Measurements from ENCODE around the gene TCEAL4.
"Not testable (repeated sequence)": the region's sequence is repeated elsewhere in the genome, so short reads cannot be mapped to it uniquely, and the experiment has no call there.

- TF ChIP-seq CTCF (IDR thresholded peaks at IDR 0.05); REST (IDR thresholded peaks at IDR 0.05); POLR2A (IDR thresholded peaks at IDR 0.05; ENCODE audit: low read length); KDM1A (IDR thresholded peaks at IDR 0.05; ENCODE audit: low read depth); EP300 (IDR thresholded peaks at IDR 0.05); CHD2 (IDR thresholded peaks at IDR 0.05; ENCODE audit: low read length, partially characterized antibody); JUN (IDR thresholded peaks at IDR 0.05); SREBF2 (IDR thresholded peaks at IDR 0.05); RCOR1 (IDR thresholded peaks at IDR 0.05; ENCODE audit: low read depth, low read length); MYC (IDR thresholded peaks at IDR 0.05; ENCODE audit: borderline replicate concordance, low read length); ZNF302 (CRISPR knock-in tag; IDR thresholded peaks at IDR 0.05): not testable (repeated sequence)
These were observed 9.9 kb downstream of the TCEAL4 start for GRCh38 chrX:103595202-103595601.
